GM12878 (cell line): ENCODE measurements around the gene FILIP1L. TPM values are rescaled to one million over a fixed set of nuclear protein-coding genes. Genes with fewer than 3 reads are reported as not detected.
A peak's percentile ranks its signal among the peaks of the same experiment; 100 is the strongest.

ENCODE experiments used
- ATAC-seq: fragments of 200-7000 bp; cut with Tn5 transposase; 3 replicates; pipeline ENCODE4 v1.9.1; 2020; ENCODE audit warnings: mild to moderate bottlenecking, moderate library complexity
- BruUV-seq: library from RNA; stranded (reverse); fragments of 400-500 nt; replicated peaks from 2 replicates; lab custom pipeline; 2021; lab: Mats Ljungman, UMichigan
- CTCF ChIA-PET: fragments of 300-600 bp; sonication (Branson Sonifier 250); formaldehyde crosslinking; extraction: SDS; loops from one replicate; lab custom pipeline; 2021; ENCODE audit warnings: inconsistent platforms; lab: Yijun Ruan, JAX
- POLR2A ChIA-PET: fragments of 350-600 bp; formaldehyde crosslinking; extraction: SDS; loops from one replicate; lab custom pipeline; 2021; ENCODE audit warnings: inconsistent platforms; lab: Charles Lee
- RAD21 ChIA-PET: fragments of 300-600 bp; sonication (Branson Sonifier 250); formaldehyde crosslinking; loops from one replicate; lab custom pipeline; 2023; ENCODE audit warnings: antibody characterized with exemption; ENCODE audit not compliant: unreplicated experiment; lab: Charles Lee
- SMC1A ChIA-PET: fragments of 300-600 bp; sonication (Branson Sonifier 250); formaldehyde crosslinking; loops from one replicate; lab custom pipeline; 2023; ENCODE audit not compliant: unreplicated experiment, uncharacterized antibody; lab: Charles Lee
- DNase-seq: peaks from one replicate; pipeline ENCODE4 v3.0.0-alpha.2; 2011; ENCODE audit warnings: low read depth, low spot score
- FAIRE-seq: peaks from 3 replicates; lab custom pipeline; 2011; peaks lifted over from hg19 to GRCh38; lab: Jason Lieb, UNC
- H2AFZ ChIP-seq: 2 replicates; pipeline ENCODE4 v1.6.0; 2011; ENCODE audit warnings: low read depth, low read length, control low read depth; ENCODE audit not compliant: control insufficient read depth
- H3K27ac ChIP-seq: 2 replicates; pipeline ENCODE4 v1.5.1; 2011; ENCODE audit warnings: control low read depth; ENCODE audit not compliant: control insufficient read depth, insufficient read depth
- H3K27me3 ChIP-seq, 2 experiments: replicated peaks in 1 of 2; 2 replicates each; pipeline versions ENCODE4 v1.6.0 to v1.6.1; 2011; ENCODE audit warnings: low read length in 1 of 2; ENCODE audit not compliant: control insufficient read depth in 2 of 2, insufficient read depth in 2 of 2
- H3K36me3 ChIP-seq, 2 experiments: 2 replicates each; pipeline ENCODE4 v1.5.1; 2011; ENCODE audit warnings: low read length in 1 of 2; ENCODE audit not compliant: control insufficient read depth in 2 of 2, insufficient read depth in 2 of 2
- H3K4me1 ChIP-seq: 2 replicates; pipeline ENCODE4 v1.6.1; 2011; ENCODE audit warnings: mild to moderate bottlenecking, low read length, moderate library complexity, mixed read lengths; ENCODE audit not compliant: control insufficient read depth, insufficient read depth
- H3K4me2 ChIP-seq: 2 replicates; pipeline ENCODE4 v1.6.0; 2011; ENCODE audit warnings: control low read depth; ENCODE audit not compliant: control insufficient read depth, insufficient read depth
- H3K4me3 ChIP-seq: fragments of 200-600 bp; sonication (generic); 2 replicates; pipeline ENCODE4 v1.5.1; 2016
- H3K79me2 ChIP-seq: 2 replicates; pipeline ENCODE4 v1.6.0; 2011; ENCODE audit warnings: low read length; ENCODE audit not compliant: control insufficient read depth, insufficient read depth
- H3K9ac ChIP-seq: 2 replicates; pipeline ENCODE4 v1.8.0; 2011; ENCODE audit warnings: low read length, control low read depth, mixed read lengths; ENCODE audit not compliant: control insufficient read depth, insufficient read depth
- H3K9me3 ChIP-seq: replicated peaks from 3 replicates; pipeline ENCODE4 v1.5.1; 2011; ENCODE audit warnings: mild to moderate bottlenecking, low read length; ENCODE audit not compliant: control insufficient read depth, insufficient read depth
- H4K20me1 ChIP-seq: 2 replicates; pipeline ENCODE4 v1.6.0; 2011; ENCODE audit not compliant: control insufficient read depth, insufficient read depth
- BACH1 ChIP-seq: fragments of 450-650 bp; IDR thresholded peaks from 2 replicates; pipeline ENCODE4 v1.6.1; 2017; ENCODE audit warnings: mild to moderate bottlenecking, borderline replicate concordance
- CHD2 ChIP-seq: IDR thresholded peaks from 2 replicates; pipeline ENCODE4 v1.6.1; 2011; ENCODE audit warnings: low read depth, low read length, improper control_type of control experiment, borderline replicate concordance
- HDAC2 ChIP-seq: fragments of 200-600 bp; sonication (generic); IDR thresholded peaks from 2 replicates; pipeline ENCODE4 v1.6.1; 2017
- JUNB ChIP-seq: IDR thresholded peaks from 2 replicates; pipeline ENCODE4 v1.6.1; 2016; ENCODE audit warnings: antibody characterized with exemption, mild to moderate bottlenecking
- MYB ChIP-seq: fragments of 150-350 bp; IDR thresholded peaks from 2 replicates; pipeline ENCODE4 v1.6.1; 2014; ENCODE audit warnings: mild to moderate bottlenecking, low read depth, low read length, borderline replicate concordance
- NR2C2 ChIP-seq: IDR thresholded peaks from 2 replicates; pipeline ENCODE4 v1.6.1; 2011; ENCODE audit warnings: borderline replicate concordance, low read depth; ENCODE audit not compliant: control insufficient read depth, insufficient read length
- NR2F1 ChIP-seq: fragments of 450-650 bp; conservative IDR thresholded peaks from 2 replicates; pipeline ENCODE4 v1.6.1; 2017; ENCODE audit warnings: mild to moderate bottlenecking
- PAX8 ChIP-seq: fragments of 450-650 bp; IDR thresholded peaks from 2 replicates; pipeline ENCODE4 v1.6.1; 2017; ENCODE audit warnings: mild to moderate bottlenecking, moderate library complexity
- PML ChIP-seq: IDR thresholded peaks from 2 replicates; pipeline ENCODE4 v1.6.1; 2012; ENCODE audit warnings: low read length, inconsistent platforms
- SMARCA5 ChIP-seq: fragments of 450-650 bp; IDR thresholded peaks from 2 replicates; pipeline ENCODE4 v1.6.1; 2017; ENCODE audit warnings: mild to moderate bottlenecking
- TARDBP ChIP-seq: IDR thresholded peaks from 2 replicates; pipeline ENCODE4 v1.6.1; 2016; ENCODE audit warnings: borderline replicate concordance
- ZNF24 ChIP-seq: fragments of 450-650 bp; IDR thresholded peaks from 2 replicates; pipeline ENCODE4 v1.6.1; 2017; ENCODE audit warnings: antibody characterized with exemption, mild to moderate bottlenecking
- WGBS: methylation state at CpG from one replicate; pipeline ENCODE4 v1.1.6; 2016; ENCODE audit warnings: low lambda C conversion rate; ENCODE audit not compliant: insufficient replicate concordance, insufficient coverage; ENCODE audit errors: missing lambda C conversion rate; 5-methylcytosine and 5-hydroxymethylcytosine counted together
- in situ Hi-C: fragments of 300-500 bp; cut with MboI; formaldehyde crosslinking; loops from 9 replicates; pipeline ENCODE4 v1.14.3; 2018; ENCODE audit warnings: mixed read lengths
- intact Hi-C: fragments of 100-400 bp; cut with micrococcal nuclease; formaldehyde crosslinking; loops from one replicate; pipeline ENCODE4 v1.14.2; 2022; ENCODE audit not compliant: unreplicated experiment
- polyA plus RNA-seq, 11 experiments: library from polyadenylated mRNA; depleted of rRNA in 4 of 11; unstranded in 6 of 11; stranded (reverse) in 5 of 11; fragments of >200 nt; fragmentation: Nextera tagmentation in 4 of 11; fragmentation: Illumina TruSeq in 1 of 11; extraction: Ambion mirVana in 4 of 11; extraction: Trizol in 1 of 11; gene quantifications; 1 replicate in 1 of 11; 2 replicates in 10 of 11; pipeline versions ENCODE4 v1.2.1 to v1.2.3, GENCODE V29; 2011 to 2016; ENCODE audit warnings: inconsistent platforms in 2 of 11, missing spikeins in 2 of 11, low read depth in 1 of 11
- total RNA-seq, 4 experiments: library from RNA; depleted of rRNA in 3 of 4; stranded (reverse); fragments of >200 nt in 3 of 4; fragmentation: Illumina TruSeq in 1 of 4; extraction: Trizol in 1 of 4; gene quantifications; 2 replicates each; pipeline versions ENCODE4 v1.2.1 to v1.2.3, GENCODE V29; 2013 to 2021
- TF ChIP-seq, protein P1 (sequence below): fragments of 150-350 bp; IDR thresholded peaks from 2 replicates; pipeline ENCODE4 v1.6.1; 2014; ENCODE audit warnings: mild to moderate bottlenecking, low read depth, low read length
- TF ChIP-seq, protein P2 (sequence below): fragments of 450-650 bp; IDR thresholded peaks from 2 replicates; pipeline ENCODE4 v1.6.1; 2016; ENCODE audit warnings: mild to moderate bottlenecking
- TF ChIP-seq, protein P3 (sequence below): fragments of 450-650 bp; IDR thresholded peaks from 2 replicates; pipeline ENCODE4 v1.6.1; 2016; ENCODE audit warnings: mild to moderate bottlenecking, moderate library complexity, borderline replicate concordance

FILIP1L gene
- total and polyA plus RNA-seq, 10 of the 15 experiments (the other 5 are each of a cell fraction or from before 2014, with no cell fraction given): 0.24 to 6.1 (median 3.5) TPM

DNA sequence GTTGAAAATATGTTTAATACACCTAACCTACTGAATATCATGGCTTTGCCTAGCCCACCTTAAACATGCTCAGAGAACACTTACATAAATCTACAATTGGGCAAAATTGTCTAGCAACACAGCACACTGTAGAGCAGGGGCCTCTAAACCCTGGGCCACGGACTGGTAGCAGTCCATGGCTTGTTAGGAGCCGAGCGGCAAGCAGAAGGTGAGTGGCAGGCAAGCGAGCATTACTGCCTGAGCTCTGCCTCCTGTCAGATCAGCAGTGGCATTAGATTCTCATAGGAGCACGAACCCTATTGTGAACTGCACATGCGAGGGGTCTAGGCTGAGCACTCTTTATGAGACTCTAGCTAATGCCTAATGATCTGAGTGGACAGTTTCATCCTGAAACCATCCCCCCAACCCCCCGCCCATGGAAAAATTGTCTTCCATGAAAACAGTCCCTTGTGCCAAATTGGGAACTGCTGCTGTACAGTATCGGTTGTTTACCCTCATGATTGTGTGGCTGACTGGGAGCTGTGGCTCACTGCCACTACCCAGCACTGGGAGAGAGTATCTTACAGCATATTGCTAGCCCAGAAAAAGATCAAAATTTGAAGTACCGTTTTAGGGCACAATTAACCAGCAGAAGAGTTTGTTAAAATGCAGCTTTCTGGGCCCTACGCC is 270.6 kb downstream of the FILIP1L start:
- intact Hi-C loops: loop anchor here (1.0 to 5.0 kb wide), 4 partner anchors 94 to 411 kb away; no protein-coding TSS in a partner anchor

More for the DNA sequence above, 270.6 kb downstream of the FILIP1L start:
- Histone ChIP-seq H3K36me3 (no peaks in the 10 kb centered on the region), H3K79me2 (peaks cover 6% of the 10 kb centered on the region), H3K9ac (no peak overlapping the region), H2AFZ (no peak overlapping the region), H3K4me2 (no peak overlapping the region), H4K20me1 (no peaks in the 10 kb centered on the region), H3K27ac (no peak overlapping the region), H3K4me3 (no peak overlapping the region), H3K27me3 (no peaks in the 10 kb centered on the region), H3K9me3 (no peaks in the 10 kb centered on the region; the same call in 2 of the 3 replicates), H3K4me1 (peaks cover 11% of the 10 kb centered on the region; the same call in 1 of the 2 replicates)
- FAIRE-seq (no peak), DNase-seq (no peak), ATAC-seq (peak; percentile 43)
- POLR2A ChIA-PET: interaction anchor here (0.6 to 1.1 kb wide), 3 partner anchors 10 to 1841 kb away, joined by 3 to 7 read pairs (median 4); partner anchors contain the start of genes LNP1 and TOMM70
- BruUV-seq: no TSS peak
- TF ChIP-seq JUNB: no peak
- TF ChIP-seq ZNF24: no peak
- TF ChIP-seq TARDBP: no peak
- no peak for TF ChIP-seq HDAC2
- TF ChIP-seq BACH1: no peak
- TF ChIP-seq, protein P1, sequence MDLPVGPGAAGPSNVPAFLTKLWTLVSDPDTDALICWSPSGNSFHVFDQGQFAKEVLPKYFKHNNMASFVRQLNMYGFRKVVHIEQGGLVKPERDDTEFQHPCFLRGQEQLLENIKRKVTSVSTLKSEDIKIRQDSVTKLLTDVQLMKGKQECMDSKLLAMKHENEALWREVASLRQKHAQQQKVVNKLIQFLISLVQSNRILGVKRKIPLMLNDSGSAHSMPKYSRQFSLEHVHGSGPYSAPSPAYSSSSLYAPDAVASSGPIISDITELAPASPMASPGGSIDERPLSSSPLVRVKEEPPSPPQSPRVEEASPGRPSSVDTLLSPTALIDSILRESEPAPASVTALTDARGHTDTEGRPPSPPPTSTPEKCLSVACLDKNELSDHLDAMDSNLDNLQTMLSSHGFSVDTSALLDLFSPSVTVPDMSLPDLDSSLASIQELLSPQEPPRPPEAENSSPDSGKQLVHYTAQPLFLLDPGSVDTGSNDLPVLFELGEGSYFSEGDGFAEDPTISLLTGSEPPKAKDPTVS: no peak
- TF ChIP-seq PAX8: no peak
- TF ChIP-seq CHD2: no peak
- TF ChIP-seq NR2C2: no peak
- TF ChIP-seq SMARCA5: no peak
- TF ChIP-seq, protein P2, sequence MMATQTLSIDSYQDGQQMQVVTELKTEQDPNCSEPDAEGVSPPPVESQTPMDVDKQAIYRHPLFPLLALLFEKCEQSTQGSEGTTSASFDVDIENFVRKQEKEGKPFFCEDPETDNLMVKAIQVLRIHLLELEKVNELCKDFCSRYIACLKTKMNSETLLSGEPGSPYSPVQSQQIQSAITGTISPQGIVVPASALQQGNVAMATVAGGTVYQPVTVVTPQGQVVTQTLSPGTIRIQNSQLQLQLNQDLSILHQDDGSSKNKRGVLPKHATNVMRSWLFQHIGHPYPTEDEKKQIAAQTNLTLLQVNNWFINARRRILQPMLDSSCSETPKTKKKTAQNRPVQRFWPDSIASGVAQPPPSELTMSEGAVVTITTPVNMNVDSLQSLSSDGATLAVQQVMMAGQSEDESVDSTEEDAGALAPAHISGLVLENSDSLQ: no peak
- no peak for TF ChIP-seq MYB
- TF ChIP-seq PML: no peak
- TF ChIP-seq NR2F1: no peak
- TF ChIP-seq, protein P3, sequence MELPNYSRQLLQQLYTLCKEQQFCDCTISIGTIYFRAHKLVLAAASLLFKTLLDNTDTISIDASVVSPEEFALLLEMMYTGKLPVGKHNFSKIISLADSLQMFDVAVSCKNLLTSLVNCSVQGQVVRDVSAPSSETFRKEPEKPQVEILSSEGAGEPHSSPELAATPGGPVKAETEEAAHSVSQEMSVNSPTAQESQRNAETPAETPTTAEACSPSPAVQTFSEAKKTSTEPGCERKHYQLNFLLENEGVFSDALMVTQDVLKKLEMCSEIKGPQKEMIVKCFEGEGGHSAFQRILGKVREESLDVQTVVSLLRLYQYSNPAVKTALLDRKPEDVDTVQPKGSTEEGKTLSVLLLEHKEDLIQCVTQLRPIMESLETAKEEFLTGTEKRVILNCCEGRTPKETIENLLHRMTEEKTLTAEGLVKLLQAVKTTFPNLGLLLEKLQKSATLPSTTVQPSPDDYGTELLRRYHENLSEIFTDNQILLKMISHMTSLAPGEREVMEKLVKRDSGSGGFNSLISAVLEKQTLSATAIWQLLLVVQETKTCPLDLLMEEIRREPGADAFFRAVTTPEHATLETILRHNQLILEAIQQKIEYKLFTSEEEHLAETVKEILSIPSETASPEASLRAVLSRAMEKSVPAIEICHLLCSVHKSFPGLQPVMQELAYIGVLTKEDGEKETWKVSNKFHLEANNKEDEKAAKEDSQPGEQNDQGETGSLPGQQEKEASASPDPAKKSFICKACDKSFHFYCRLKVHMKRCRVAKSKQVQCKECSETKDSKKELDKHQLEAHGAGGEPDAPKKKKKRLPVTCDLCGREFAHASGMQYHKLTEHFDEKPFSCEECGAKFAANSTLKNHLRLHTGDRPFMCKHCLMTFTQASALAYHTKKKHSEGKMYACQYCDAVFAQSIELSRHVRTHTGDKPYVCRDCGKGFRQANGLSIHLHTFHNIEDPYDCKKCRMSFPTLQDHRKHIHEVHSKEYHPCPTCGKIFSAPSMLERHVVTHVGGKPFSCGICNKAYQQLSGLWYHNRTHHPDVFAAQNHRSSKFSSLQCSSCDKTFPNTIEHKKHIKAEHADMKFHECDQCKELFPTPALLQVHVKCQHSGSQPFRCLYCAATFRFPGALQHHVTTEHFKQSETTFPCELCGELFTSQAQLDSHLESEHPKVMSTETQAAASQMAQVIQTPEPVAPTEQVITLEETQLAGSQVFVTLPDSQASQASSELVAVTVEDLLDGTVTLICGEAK: no peak
- SMC1A ChIA-PET: interaction anchor here (0.7 to 2.3 kb wide), 41 partner anchors 10 to 512 kb away, joined by 3 to 46 read pairs (median 4); no protein-coding TSS in a partner anchor
- 91% methylated on average over 10 of the region's 10 CpGs for WGBS
- CTCF ChIA-PET: interaction anchor here (0.7 to 2.6 kb wide), 38 partner anchors 9 to 953 kb away, joined by 3 to 80 read pairs (median 4); partner anchors contain the start of gene TBC1D23
- in situ Hi-C loops: no loop called here
- RAD21 ChIA-PET: interaction anchor here (0.6 to 2.5 kb wide), 33 partner anchors 10 to 1989 kb away, joined by 3 to 62 read pairs (median 4); partner anchors contain the start of genes CMSS1 and TBC1D23
